ENCODE measurements around the gene SLC6A11. TPM values are rescaled to one million over a fixed set of nuclear protein-coding genes. Genes with fewer than 3 reads are reported as not detected.

Gene SLC6A11
- total and polyA plus RNA-seq, 2 of the 8 experiments (the other 6 are each of a cell fraction or from before 2014, with no cell fraction given) = 0.78 to 1.5 TPM

- no peak overlapping the region for H4K8ac ChIP-seq (ENCODE audit: extremely low read depth, insufficient read depth, low read length)
- H3K56ac ChIP-seq (replicated peaks; ENCODE audit: insufficient read length, low read depth, low read length) = no peak overlapping the region
- no peak overlapping the region for H2BK5ac ChIP-seq (ENCODE audit: low read depth, low read length)
- H2BK20ac ChIP-seq (ENCODE audit: low read length) = no peak overlapping the region
- no peaks in the 10 kb centered on the region for H3K79me2 ChIP-seq (ENCODE audit: control insufficient read depth in 1 of 2, insufficient read depth in 2 of 2, low read length in 2 of 2)
- no peak overlapping the region for H4K91ac ChIP-seq (replicated peaks; ENCODE audit: insufficient read length, low read length)
- H2BK120ac ChIP-seq (replicated peaks; ENCODE audit: low read depth, low read length) = no peak overlapping the region
- no peak overlapping the region for H2AFZ ChIP-seq (ENCODE audit: low read length)
- H3K79me1 ChIP-seq (ENCODE audit: low read depth, low read length) = no peaks in the 10 kb centered on the region
- no peaks in the 10 kb centered on the region for H3K23me2 ChIP-seq (ENCODE audit: low read depth, low read length)
- H2AK5ac ChIP-seq (ENCODE audit: low read depth, low read length) = no peak overlapping the region
- no peak overlapping the region for H3K4ac ChIP-seq (replicated peaks; ENCODE audit: insufficient read length, low read depth, low read length)
- H4K20me1 ChIP-seq (replicated peaks in 1 of 2; ENCODE audit: control insufficient read depth in 1 of 2, insufficient read depth in 2 of 2, low read length in 2 of 2) = peaks cover 0 to 2% of the 10 kb centered on the region in 2 experiments
- no peak overlapping the region for H3K23ac ChIP-seq (ENCODE audit: insufficient read length)
- H3K14ac ChIP-seq (ENCODE audit: insufficient read length) = no peak overlapping the region
- TF ChIP-seq E2F6 (IDR thresholded peaks at IDR 0.05) (no peak), POLR2A (IDR thresholded peaks at IDR 0.05; ENCODE audit: control extremely low read depth in 1 of 2, low read depth in 2 of 2, low read length in 2 of 2) (no peak), NRF1 (IDR thresholded peaks at IDR 0.05; ENCODE audit: low read depth, low read length) (no peak), TCF12 (IDR thresholded peaks at IDR 0.05; ENCODE audit: low read depth, low read length) (no peak), SIRT6 (IDR thresholded peaks at IDR 0.05; ENCODE audit: low read length) (no peak), ASH2L (IDR thresholded peaks at IDR 0.05; ENCODE audit: low read length) (no peak), SAP30 (IDR thresholded peaks at IDR 0.05; ENCODE audit: insufficient read depth, insufficient replicate concordance, low read length) (no peak), TAF7 (optimal IDR thresholded peaks at IDR 0.05; ENCODE audit: borderline replicate concordance, low read depth, low read length) (no peak), PHF8 (conservative IDR thresholded peaks at IDR 0.05; ENCODE audit: low read depth, low read length) (no peak), HDAC6 (IDR thresholded peaks at IDR 0.05; ENCODE audit: low read depth, low read length) (no peak)
- H2BK15ac ChIP-seq (ENCODE audit: low read length) = no peak overlapping the region
- 94% methylated on average over 8 of the region's 8 CpGs; no CpG with 5 or more reads in 1 of the 2 experiments for WGBS, 2 experiments (ENCODE audit: extremely low coverage in 1 of 2, insufficient coverage in 1 of 2, insufficient read length in 1 of 2, insufficient replicate concordance in 2 of 2, low coverage in 1 of 2, low lambda C conversion rate in 2 of 2, missing lambda C conversion rate in 1 of 2)
- H3K9me3 ChIP-seq (ENCODE audit: insufficient read depth in 2 of 2, low read depth in 1 of 2, low read length in 1 of 2) = peaks cover 12% of the 10 kb centered on the region in 2 experiments
- POLR2A ChIA-PET (ENCODE audit: partially characterized antibody) = no interaction called here
- DNase-seq (ENCODE audit: low read depth in 1 of 2, low spot score in 2 of 2) = no peak
- no peak for FAIRE-seq
- H3K27ac ChIP-seq (ENCODE audit: low read depth, low read length) = no peak overlapping the region
- H2BK12ac ChIP-seq (ENCODE audit: low read depth, low read length) = no peak overlapping the region
- no peaks in the 10 kb centered on the region for H3K4me1 ChIP-seq (replicated peaks in 1 of 4; ENCODE audit: control insufficient read depth in 3 of 4, insufficient read depth in 4 of 4, low read length in 3 of 4)
- H3K9ac ChIP-seq (replicated peaks in 1 of 4; ENCODE audit: extremely low read depth in 1 of 4, low read depth in 3 of 4, low read length in 3 of 4) = no peak overlapping the region
- no peaks in the 10 kb centered on the region for H3K36me3 ChIP-seq (ENCODE audit: control insufficient read depth in 2 of 4, insufficient read depth in 4 of 4, low read length in 3 of 4)
- H3K4me3 ChIP-seq (ENCODE audit: extremely low read depth in 1 of 4, insufficient read depth in 2 of 4, low read depth in 3 of 4, low read length in 4 of 4) = no peak overlapping the region
- no peak overlapping the region for H3K18ac ChIP-seq (ENCODE audit: extremely low read depth, low read length)
- no peak overlapping the region for H4K5ac ChIP-seq (ENCODE audit: insufficient read length, low read depth, low read length)
- no peaks in the 10 kb centered on the region; a peak in 1 of 7 replicates for H3K27me3 ChIP-seq (replicated peaks in 1 of 4; ENCODE audit: control insufficient read depth in 3 of 4, extremely low read depth in 1 of 4, insufficient read depth in 3 of 4, low read length in 3 of 4)
- H3K4me2 ChIP-seq (ENCODE audit: insufficient read depth in 1 of 2, low read depth in 2 of 2, low read length in 2 of 2) = no peak overlapping the region
- CTCF ChIA-PET (ENCODE audit: partially characterized antibody) = interaction anchor here (0.7 to 16.2 kb wide), 36 partner anchors 8 to 533 kb away, joined by 3 to 211 read pairs (median 7); partner anchors contain the start of genes HRH1 and SLC6A1
Measured at GRCh38 chr3:10944866-10945265, 128.8 kb downstream of the SLC6A11 start.

Data from H1 (cell line).